Parietal lobe (tissue), 2 donors: ENCODE data around the gene GTF2A1. TPM values are rescaled to one million over a fixed set of nuclear protein-coding genes. Genes with fewer than 3 reads are reported as not detected.

Experiments used
- small RNA-seq: library from RNA; depleted of rRNA; stranded (forward); fragments of <200 nt; gene quantifications from one replicate; pipeline ENCODE3, GENCODE V24; 2014; ENCODE audit warnings: low replicate concordance
- total RNA-seq: library from RNA; depleted of rRNA; stranded (reverse); fragments of >200 nt; gene quantifications from one replicate; pipeline ENCODE4 v1.2.3, GENCODE V29; 2014

GTF2A1 gene
- 47.6 TPM for total RNA-seq

GRCh38 chr14:81220830-81221578 lies at the start of gene GTF2A1:
GTF2A1 (minus strand) TSS chr14:81220959; CDS start chr14:81220518, 441 bp downstream.

Small RNAs within 50 kb of the gene (small RNA-seq; reads per million reads assigned to genes)
- gene DYNLL1P1, result not detected
- 3.6 reads per million, percentile 85 among the genes with 10 or more reads in this experiment for gene SNORA79

Other genes with a start within 250 kb of the GTF2A1 start
- gene STON2, start 179.4 kb upstream of the GTF2A1 start, total RNA-seq, result 45.1 TPM